ENCODE results near the gene SCAPER. TPM values are rescaled to one million over a fixed set of nuclear protein-coding genes. Genes with fewer than 3 reads are reported as not detected.
"Not testable (repeated sequence)": the region's sequence is repeated elsewhere in the genome, so short reads cannot be mapped to it uniquely, and the experiment has no call there.

SCAPER gene
- polyA plus RNA-seq, 3 donors, result 24.0 to 28.2 (median 25.3) TPM

- DNase-seq, result no peak
Observed at GRCh38 chr15:76584868-76585575, 320.1 kb downstream of the SCAPER start.

- DNase-seq, result no peak
Observed at GRCh38 chr15:76582550-76582949, 322.6 kb downstream of the SCAPER start.

- DNase-seq, result no peak
Observed at GRCh38 chr15:76577879-76578512, 327.1 kb downstream of the SCAPER start.

GRCh38 chr15:76576523-76577279 lies 328.4 kb downstream of the SCAPER start:
- peak; percentile 58 for DNase-seq

- no peak for DNase-seq
Observed at GRCh38 chr15:76575679-76576078, 329.5 kb downstream of the SCAPER start.

- no peak for DNase-seq
Observed at GRCh38 chr15:76575274-76575673, 329.9 kb downstream of the SCAPER start.

- DNase-seq, result no peak
Observed at GRCh38 chr15:76572983-76573314, 332.2 kb downstream of the SCAPER start.

GRCh38 chr15:76566276-76566675 lies 338.9 kb downstream of the SCAPER start:
- no peak for DNase-seq

- DNase-seq, result no peak
Observed at GRCh38 chr15:76565366-76565765, 339.8 kb downstream of the SCAPER start.

- DNase-seq, result no peak
Observed at GRCh38 chr15:76555247-76555646, 349.9 kb downstream of the SCAPER start.

- DNase-seq, result no peak
Observed at GRCh38 chr15:76553564-76553963, 351.6 kb downstream of the SCAPER start.

GRCh38 chr15:76553102-76553501 lies 352.0 kb downstream of the SCAPER start:
- DNase-seq, result no peak

- DNase-seq, result no peak
Observed at GRCh38 chr15:76546805-76547204, 358.3 kb downstream of the SCAPER start.

- no peak for DNase-seq
Observed at GRCh38 chr15:76533995-76534394, 371.1 kb downstream of the SCAPER start.

GRCh38 chr15:76533060-76533820 lies 371.9 kb downstream of the SCAPER start:
- no peak for DNase-seq

GRCh38 chr15:76529911-76530310 lies 375.2 kb downstream of the SCAPER start:
- DNase-seq, result no peak

GRCh38 chr15:76526111-76526510 lies 379.0 kb downstream of the SCAPER start:
- DNase-seq, result no peak

GRCh38 chr15:76517910-76518309 lies 387.2 kb downstream of the SCAPER start:
- DNase-seq, result no peak

- DNase-seq, result no peak
Observed at GRCh38 chr15:76514282-76514681, 390.9 kb downstream of the SCAPER start.

GRCh38 chr15:76512971-76513370 lies 392.2 kb downstream of the SCAPER start:
- DNase-seq, result no peak

GRCh38 chr15:76510663-76511062 lies 394.5 kb downstream of the SCAPER start:
- DNase-seq, result not testable (repeated sequence)

- no peak for DNase-seq
Observed at GRCh38 chr15:76503804-76504203, 401.3 kb downstream of the SCAPER start.

All from renal pelvis (tissue), 4 donors.